ENCODE measurements around the gene PEX14.

- TF ChIP-seq CTCF (IDR thresholded peaks at IDR 0.05) = no peak
- TF ChIP-seq POLR2A (IDR thresholded peaks at IDR 0.05) = no peak
Measured at GRCh38 chr1:10673109-10673711, 198.5 kb downstream of the PEX14 start.

Measured in breast epithelium (tissue), 3 donors.